ENCODE measurements around the gene NHS. TPM values are rescaled to one million over a fixed set of nuclear protein-coding genes. Genes with fewer than 3 reads are reported as not detected.

The NHS gene
- total and polyA plus RNA-seq, 2 of the 13 experiments (the other 11 are each of a cell fraction or from before 2014, with no cell fraction given), result 0.02 TPM; not detected in 1

- intact Hi-C loops (cut with micrococcal nuclease; ENCODE audit: unreplicated experiment) (no loop called here), in situ Hi-C loops (cut with HindIII; ENCODE audit: extremely low pct_ligation_motif_present, low pct_unique_long_range_greater_than_20kb) (no loop called here)
- WGBS (ENCODE audit: low lambda C conversion rate), result 34% methylated on average over 7 of the region's 7 CpGs
- ChIA-PET CTCF (ENCODE audit: low intra/inter-chr PET ratio, low total read pairs) (no interaction called here), POLR2A (no interaction called here)
- Histone ChIP-seq H4K20me1 (ENCODE audit: insufficient read depth, low read length) (no peaks in the 10 kb centered on the region), H3K4me1 (ENCODE audit: insufficient read depth, low read length) (no peaks in the 10 kb centered on the region), H3K9me3 (ENCODE audit: low read length) (no peaks in the 10 kb centered on the region), H3K36me3 (replicated peaks in 1 of 2; ENCODE audit: control insufficient read depth in 1 of 2, insufficient read depth in 2 of 2, low read length in 2 of 2) (no peaks in the 10 kb centered on the region), H3K4me3 (replicated peaks in 1 of 3; ENCODE audit: insufficient read depth in 1 of 3, low read depth in 2 of 3, low read length in 3 of 3) (no peak overlapping the region), H3K79me2 (ENCODE audit: insufficient read depth, low read length) (no peaks in the 10 kb centered on the region), H3K27ac (ENCODE audit: extremely low read length, insufficient read depth, low read length) (no peak overlapping the region), H3K9ac (ENCODE audit: insufficient read depth, low read depth, low read length) (no peak overlapping the region), H2AFZ (ENCODE audit: low read length) (no peak overlapping the region), H3K4me2 (ENCODE audit: low read depth, low read length) (no peak overlapping the region), H3K27me3 (ENCODE audit: control insufficient read depth in 1 of 2, insufficient read depth in 2 of 2, low read length in 2 of 2) (no peaks in the 10 kb centered on the region)
- ATAC-seq (no peak), FAIRE-seq (no peak), DNase-seq (ENCODE audit: low spot score) (no peak)
- BruUV-seq (replicated peaks), result no TSS peak
- TF ChIP-seq MED1 (CRISPR knock-in tag; IDR thresholded peaks at IDR 0.05) (no peak), GRHL1 (CRISPR knock-in tag; conservative IDR thresholded peaks at IDR 0.05) (no peak), PAWR (CRISPR knock-in tag; IDR thresholded peaks at IDR 0.05; ENCODE audit: borderline replicate concordance) (no peak), ZNF337 (CRISPR knock-in tag; IDR thresholded peaks at IDR 0.05; ENCODE audit: borderline replicate concordance, low read depth) (no peak), STAG1 (CRISPR knock-in tag; IDR thresholded peaks at IDR 0.05) (no peak), SIN3B (IDR thresholded peaks at IDR 0.05; ENCODE audit: low read length) (no peak), NFYC (CRISPR knock-in tag; IDR thresholded peaks at IDR 0.05) (no peak), HHEX (CRISPR knock-in tag; IDR thresholded peaks at IDR 0.05) (no peak), ZNF382 (CRISPR knock-in tag; IDR thresholded peaks at IDR 0.05; ENCODE audit: borderline replicate concordance) (no peak), ZNF33B (CRISPR knock-in tag; IDR thresholded peaks at IDR 0.05) (no peak)
Measured at GRCh38 chrX:17564689-17565409, 189.8 kb downstream of the NHS start.
